Measurements from ENCODE around the gene ZDHHC18.

GRCh38 chr1:26787381-26787705 lies 39.1 kb upstream of the ZDHHC18 start:
- TF ChIP-seq CTCF (IDR thresholded peaks at IDR 0.05; ENCODE audit: low read depth, low read length) (no peak; the same call in 1 of the 2 replicates), EZH2phosphoT487 (IDR thresholded peaks at IDR 0.05; ENCODE audit: low read depth) (no peak)

All from OCI-LY3 (cell line).